Measurements from ENCODE around the gene CFAP43.

The CFAP43 gene

GRCh38 chr10:104127411-104127810 is 104.8 kb downstream of the CFAP43 start:
- no peak overlapping the region for H3K27ac ChIP-seq (ENCODE audit: low read length)
- H3K9me2 ChIP-seq (replicated peaks; ENCODE audit: insufficient read depth, low read length), result no peaks in the 10 kb centered on the region
- no peaks in the 10 kb centered on the region for H3K36me3 ChIP-seq (replicated peaks; ENCODE audit: insufficient read depth, low read length)
- H3K27me3 ChIP-seq (replicated peaks; ENCODE audit: insufficient read depth, low read length), result no peaks in the 10 kb centered on the region
- H3K79me2 ChIP-seq (ENCODE audit: low read length), result no peaks in the 10 kb centered on the region
- H3F3A ChIP-seq (ENCODE audit: insufficient read depth, low read length), result peaks cover 2% of the 10 kb centered on the region; the same call in 1 of the 2 replicates
- H3K9ac ChIP-seq (ENCODE audit: low read length), result no peak overlapping the region
- no peak overlapping the region for H3K4me3 ChIP-seq (ENCODE audit: low read length)
- H2AFZ ChIP-seq (ENCODE audit: low read length), result no peak overlapping the region
- peak; percentile 44 for DNase-seq
- no peaks in the 10 kb centered on the region for H3K9me3 ChIP-seq (replicated peaks; ENCODE audit: insufficient read depth, low read length)
- TF ChIP-seq EZH2phosphoT487 (IDR thresholded peaks at IDR 0.05; ENCODE audit: low read length) (no peak), CTCF (IDR thresholded peaks at IDR 0.05; ENCODE audit: low read length) (peak; percentile 45), EZH2 (optimal IDR thresholded peaks at IDR 0.05; ENCODE audit: low read depth, low read length) (no peak)
- H3K4me1 ChIP-seq (ENCODE audit: low read length), result peaks cover 5% of the 10 kb centered on the region
- H3K4me2 ChIP-seq (ENCODE audit: low read depth, low read length), result no peak overlapping the region
- H4K20me1 ChIP-seq (ENCODE audit: insufficient read depth, low read length), result no peaks in the 10 kb centered on the region

DNA sequence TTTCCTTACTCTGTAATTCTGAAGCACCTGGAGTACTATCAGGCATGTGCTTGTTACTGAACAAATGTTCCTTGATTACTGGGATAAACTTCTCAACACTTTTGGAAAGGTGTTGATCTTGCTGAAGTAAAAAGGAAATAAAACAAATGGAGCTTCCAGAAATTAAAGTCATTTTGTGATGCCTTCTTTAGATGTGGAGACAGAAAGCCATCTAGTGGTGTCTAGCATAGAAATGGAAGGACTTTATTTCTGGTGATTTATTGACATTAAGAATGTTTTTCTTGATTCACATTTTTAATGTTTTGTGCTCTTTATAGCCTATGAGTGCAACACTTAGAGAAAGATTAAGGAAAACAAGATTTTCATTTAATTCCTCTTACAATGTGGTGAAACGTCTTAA is 108.8 kb downstream of the CFAP43 start:
- no peak overlapping the region for H2AFZ ChIP-seq (ENCODE audit: low read length)
- H3K27ac ChIP-seq (ENCODE audit: low read length), result no peak overlapping the region
- no peaks in the 10 kb centered on the region for H3K9me2 ChIP-seq (replicated peaks; ENCODE audit: insufficient read depth, low read length)
- H3K4me3 ChIP-seq (ENCODE audit: low read length), result no peak overlapping the region
- H3K9me3 ChIP-seq (replicated peaks; ENCODE audit: insufficient read depth, low read length), result no peaks in the 10 kb centered on the region
- peaks cover 24% of the 10 kb centered on the region for H3F3A ChIP-seq (ENCODE audit: insufficient read depth, low read length)
- H3K36me3 ChIP-seq (replicated peaks; ENCODE audit: insufficient read depth, low read length), result no peaks in the 10 kb centered on the region
- peak overlapping the region; percentile 72; the same call in 1 of the 2 replicates for H3K4me2 ChIP-seq (ENCODE audit: low read depth, low read length)
- TF ChIP-seq EZH2phosphoT487 (IDR thresholded peaks at IDR 0.05; ENCODE audit: low read length), result no peak
- TF ChIP-seq CTCF (IDR thresholded peaks at IDR 0.05; ENCODE audit: low read length), result peak; percentile 41
- TF ChIP-seq EZH2 (optimal IDR thresholded peaks at IDR 0.05; ENCODE audit: low read depth, low read length), result no peak
- peak; percentile 21 for DNase-seq
- no peaks in the 10 kb centered on the region for H3K27me3 ChIP-seq (replicated peaks; ENCODE audit: insufficient read depth, low read length)
- no peaks in the 10 kb centered on the region for H3K79me2 ChIP-seq (ENCODE audit: low read length)
- H3K9ac ChIP-seq (ENCODE audit: low read length), result no peak overlapping the region
- H4K20me1 ChIP-seq (ENCODE audit: insufficient read depth, low read length), result no peaks in the 10 kb centered on the region
- peaks cover 16% of the 10 kb centered on the region for H3K4me1 ChIP-seq (ENCODE audit: low read length)

DNA sequence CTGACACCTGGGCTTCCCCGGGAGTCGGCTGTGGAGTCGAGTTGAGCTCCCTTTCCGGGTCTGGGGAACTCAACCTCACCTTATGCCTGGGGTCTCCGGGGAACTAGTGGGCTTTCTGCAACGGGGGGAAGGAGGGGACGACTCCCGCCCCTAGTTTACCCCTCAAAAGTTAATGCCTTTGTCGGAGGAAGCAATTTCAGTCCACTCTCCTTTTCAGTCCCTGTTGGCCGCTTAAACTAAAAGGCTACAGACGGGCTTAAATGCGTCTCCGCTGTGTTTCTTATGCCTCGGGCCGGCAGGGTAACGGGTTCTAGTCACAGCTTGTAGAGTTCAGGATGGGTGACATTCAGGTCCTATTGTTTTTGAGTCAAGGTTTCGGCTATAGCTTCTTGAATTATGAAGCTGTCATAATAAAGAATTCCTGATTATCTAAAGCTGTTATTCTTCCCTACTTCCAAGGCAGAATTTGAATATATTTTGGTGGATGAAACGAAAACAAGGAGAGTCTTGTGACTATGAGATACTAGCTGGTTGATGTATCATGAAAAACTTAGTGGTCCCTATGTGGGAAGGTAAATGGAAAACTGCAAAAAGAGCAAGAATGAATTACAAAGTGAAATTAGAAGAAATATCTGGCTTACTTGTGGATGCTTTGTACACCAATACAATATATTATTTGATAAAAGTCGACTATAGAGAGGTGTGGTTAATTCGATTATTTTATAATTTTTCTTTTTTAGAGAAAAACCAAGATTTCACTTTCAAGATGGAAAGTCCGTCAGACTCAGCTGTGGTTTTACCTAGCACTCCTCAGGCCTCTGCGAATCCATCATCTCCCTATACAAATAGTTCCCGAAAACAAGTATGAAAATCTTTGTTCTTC is 109.7 kb downstream of the CFAP43 start:
- Histone ChIP-seq H3K79me2 (ENCODE audit: low read length) (no peaks in the 10 kb centered on the region), H3K9me3 (replicated peaks; ENCODE audit: insufficient read depth, low read length) (no peaks in the 10 kb centered on the region), H3K4me3 (ENCODE audit: low read length) (peak overlapping the region; percentile 71), H4K20me1 (ENCODE audit: insufficient read depth, low read length) (no peaks in the 10 kb centered on the region), H3F3A (ENCODE audit: insufficient read depth, low read length) (peaks cover 24% of the 10 kb centered on the region), H3K36me3 (replicated peaks; ENCODE audit: insufficient read depth, low read length) (no peaks in the 10 kb centered on the region), H3K27ac (ENCODE audit: low read length) (peak overlapping the region; percentile 72; the same call in 1 of the 2 replicates), H2AFZ (ENCODE audit: low read length) (peak overlapping the region; percentile 64), H3K4me2 (ENCODE audit: low read depth, low read length) (peak overlapping the region; percentile 72), H3K27me3 (replicated peaks; ENCODE audit: insufficient read depth, low read length) (no peaks in the 10 kb centered on the region), H3K9ac (ENCODE audit: low read length) (peak overlapping the region; percentile 81), H3K9me2 (replicated peaks; ENCODE audit: insufficient read depth, low read length) (no peaks in the 10 kb centered on the region), H3K4me1 (ENCODE audit: low read length) (peaks cover 16% of the 10 kb centered on the region)
- DNase-seq, result peak; percentile 44
- TF ChIP-seq EZH2phosphoT487 (IDR thresholded peaks at IDR 0.05; ENCODE audit: low read length) (no peak), CTCF (IDR thresholded peaks at IDR 0.05; ENCODE audit: low read length) (no peak), EZH2 (optimal IDR thresholded peaks at IDR 0.05; ENCODE audit: low read depth, low read length) (no peak)

Data from MM.1S (cell line).